CD8-positive, alpha-beta memory T cell (primary cell): ENCODE measurements around the gene MLLT3. TPM values are rescaled to one million over a fixed set of nuclear protein-coding genes. Genes with fewer than 3 reads are reported as not detected.

Experiments used
- CTCF ChIA-PET: fragments of 350-600 bp; sonication (Branson Sonifier 250); formaldehyde crosslinking; loops from one replicate; lab custom pipeline; 2021; ENCODE audit warnings: antibody characterized with exemption; lab: Charles Lee
- POLR2A ChIA-PET: fragments of 350-600 bp; sonication (Branson Sonifier 250); formaldehyde crosslinking; loops from one replicate; lab custom pipeline; 2021; ENCODE audit warnings: antibody characterized with exemption; lab: Charles Lee
- DNase-seq, 5 donors: peaks; one replicate each; pipeline versions ENCODE4 v3.0.0 to v3.0.0-alpha.2; 2020 to 2022; ENCODE audit warnings: mixed read lengths in 1 of 5
- H3K27ac ChIP-seq: one replicate; pipeline ENCODE4 v1.7.0; 2013; ENCODE audit warnings: low read depth, mild to moderate bottlenecking, low read length, moderate library complexity
- H3K27me3 ChIP-seq: 2 replicates; pipeline ENCODE4 v1.7.0; 2013; ENCODE audit warnings: low read length, mild to moderate bottlenecking; ENCODE audit not compliant: insufficient read depth, poor library complexity, severe bottlenecking
- H3K36me3 ChIP-seq: 2 replicates; pipeline ENCODE4 v1.7.0; 2013; ENCODE audit warnings: mild to moderate bottlenecking, low read length, moderate library complexity; ENCODE audit not compliant: insufficient read depth
- H3K4me1 ChIP-seq: 2 replicates; pipeline ENCODE4 v1.7.0; 2013; ENCODE audit warnings: mild to moderate bottlenecking, low read length, moderate library complexity; ENCODE audit not compliant: insufficient read depth
- H3K4me3 ChIP-seq: 2 replicates; pipeline ENCODE4 v1.7.0; 2013; ENCODE audit warnings: mild to moderate bottlenecking, low read length
- H3K9me3 ChIP-seq: 2 replicates; pipeline ENCODE4 v1.7.0; 2013; ENCODE audit warnings: mild to moderate bottlenecking, low read length
- H3K27ac Mint-ChIP-seq, 8 donors: one replicate each; pipeline ENCODE4 v1.8.0; 2020 to 2021; ENCODE audit warnings: mixed read lengths in 8 of 8, mild to moderate bottlenecking in 6 of 8, inconsistent platforms in 3 of 8, moderate library complexity in 3 of 8
- H3K27me3 Mint-ChIP-seq, 2 donors: one replicate each; pipeline ENCODE4 v1.8.0; 2020 to 2021; ENCODE audit warnings: mixed read lengths in 2 of 2, mild to moderate bottlenecking in 1 of 2, moderate library complexity in 1 of 2
- H3K36me3 Mint-ChIP-seq, 3 donors: one replicate each; pipeline ENCODE4 v1.8.0; 2020 to 2021; ENCODE audit warnings: mixed read lengths in 3 of 3, inconsistent platforms in 1 of 3, mild to moderate bottlenecking in 1 of 3
- H3K4me1 Mint-ChIP-seq, 3 donors: one replicate each; pipeline ENCODE4 v1.8.0; 2020 to 2021; ENCODE audit warnings: mixed read lengths in 3 of 3, inconsistent platforms in 1 of 3, mild to moderate bottlenecking in 1 of 3
- H3K4me3 Mint-ChIP-seq, 7 donors: one replicate each; pipeline ENCODE4 v1.8.0; 2020 to 2021; ENCODE audit warnings: mixed read lengths in 7 of 7, mild to moderate bottlenecking in 6 of 7, moderate library complexity in 4 of 7, inconsistent platforms in 2 of 7
- H3K9me3 Mint-ChIP-seq, 5 donors: one replicate each; pipeline ENCODE4 v1.8.0; 2020 to 2022; ENCODE audit warnings: mixed read lengths in 5 of 5, mild to moderate bottlenecking in 3 of 5, moderate library complexity in 2 of 5, inconsistent platforms in 1 of 5
- polyA plus RNA-seq: library from polyadenylated mRNA; unstranded; fragments of 300-500 nt; fragmentation: Illumina TruSeq; gene quantifications from one replicate; pipeline ENCODE4 v1.2.3, GENCODE V29; 2021
- total RNA-seq, 2 experiments: library from RNA; stranded (reverse); gene quantifications; one replicate each; pipeline ENCODE4 v1.2.3, GENCODE V29; 2021

Gene MLLT3
- total and polyA plus RNA-seq, 3 experiments from 2014 or later = 24.6 to 37.0 (median 36.8) TPM

- no peak overlapping the region for H3K27ac ChIP-seq
- peaks cover 0 to 3% (median 0%) of the 10 kb centered on the region in 3 donors for H3K36me3 Mint-ChIP-seq
- H3K9me3 ChIP-seq = no peaks in the 10 kb centered on the region
- no peaks in the 10 kb centered on the region for H3K9me3 Mint-ChIP-seq
- H3K27me3 ChIP-seq = no peaks in the 10 kb centered on the region
- POLR2A ChIA-PET = no interaction called here
- no peaks in the 10 kb centered on the region for H3K27me3 Mint-ChIP-seq
- H3K4me1 Mint-ChIP-seq = peaks cover 69 to 92% (median 92%) of the 10 kb centered on the region in 3 donors
- CTCF ChIA-PET = no interaction called here
- no peak overlapping the region for H3K4me3 ChIP-seq
- peaks cover 19% of the 10 kb centered on the region for H3K4me1 ChIP-seq
- no peak overlapping the region for H3K4me3 Mint-ChIP-seq
- no peak overlapping the region for H3K27ac Mint-ChIP-seq
- no peak for DNase-seq
- H3K36me3 ChIP-seq = no peaks in the 10 kb centered on the region
These were observed 58.4 kb downstream of the MLLT3 start for GRCh38 chr9:20563917-20564316.

DNA sequence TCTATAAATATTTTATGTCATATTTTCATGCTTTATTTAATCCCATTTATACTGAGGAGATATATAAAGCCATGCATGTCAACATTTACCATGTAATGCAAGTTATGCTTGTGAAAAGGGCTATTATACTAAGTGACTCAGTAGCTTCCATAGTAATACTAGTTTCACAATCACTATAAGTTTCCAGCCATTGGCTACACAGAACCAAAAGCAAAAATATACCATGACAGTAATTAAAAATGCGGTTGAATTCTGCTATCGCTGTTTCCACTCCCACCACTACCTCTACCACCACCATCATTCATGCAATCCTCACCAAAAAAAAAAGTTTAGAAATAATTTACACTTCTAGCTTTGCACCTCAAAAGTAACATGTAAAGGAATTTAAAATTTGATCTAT, 60.2 kb downstream of the MLLT3 start:
- Mint-ChIP-seq H3K27ac (peak overlapping the region in 1 of 8 donors; percentile 4), H3K36me3 (no peaks in the 10 kb centered on the region), H3K27me3 (no peaks in the 10 kb centered on the region), H3K9me3 (no peaks in the 10 kb centered on the region), H3K4me3 (peak overlapping the region in 2 of 7 donors; percentile 24 to 25), H3K4me1 (peaks cover 78 to 95% (median 92%) of the 10 kb centered on the region in 3 donors)
- POLR2A ChIA-PET = no interaction called here
- no peaks in the 10 kb centered on the region for H3K9me3 ChIP-seq
- H3K27ac ChIP-seq = no peak overlapping the region
- H3K4me3 ChIP-seq = no peak overlapping the region
- CTCF ChIA-PET = no interaction called here
- no peak for DNase-seq
- no peaks in the 10 kb centered on the region for H3K36me3 ChIP-seq
- no peaks in the 10 kb centered on the region for H3K27me3 ChIP-seq
- peaks cover 30% of the 10 kb centered on the region for H3K4me1 ChIP-seq

DNA sequence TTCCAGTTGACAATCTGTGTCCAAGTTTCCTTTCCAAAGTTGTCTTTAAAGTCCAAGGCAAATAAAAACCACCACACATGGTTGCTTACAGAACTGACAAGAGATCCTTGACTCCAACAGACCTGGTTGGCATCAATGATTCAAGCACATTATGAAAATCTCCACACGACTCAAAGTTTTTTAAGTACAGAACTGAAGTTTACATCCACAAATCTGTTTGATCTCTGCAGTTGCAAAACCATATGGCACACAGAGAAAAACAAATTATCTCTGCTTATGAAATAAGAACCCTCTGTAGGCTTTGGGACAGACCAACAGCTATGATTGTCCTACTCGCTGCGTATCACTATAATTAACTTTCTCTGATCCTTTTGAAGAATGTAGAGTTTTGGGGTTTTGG, 60.8 kb downstream of the MLLT3 start:
- Mint-ChIP-seq H3K9me3 (no peaks in the 10 kb centered on the region), H3K27ac (no peak overlapping the region), H3K4me1 (peaks cover 76 to 95% (median 92%) of the 10 kb centered on the region in 3 donors), H3K4me3 (no peak overlapping the region), H3K27me3 (no peaks in the 10 kb centered on the region), H3K36me3 (no peaks in the 10 kb centered on the region)
- POLR2A ChIA-PET = interaction anchor here (0.5 kb wide), 1 partner anchor 17 kb away, joined by 3 read pairs; no protein-coding TSS in a partner anchor
- H3K27ac ChIP-seq = no peak overlapping the region
- no peaks in the 10 kb centered on the region for H3K36me3 ChIP-seq
- CTCF ChIA-PET = no interaction called here
- H3K9me3 ChIP-seq = no peaks in the 10 kb centered on the region
- H3K4me3 ChIP-seq = no peak overlapping the region
- no peaks in the 10 kb centered on the region for H3K27me3 ChIP-seq
- H3K4me1 ChIP-seq = peaks cover 30% of the 10 kb centered on the region
- no peak for DNase-seq

DNA sequence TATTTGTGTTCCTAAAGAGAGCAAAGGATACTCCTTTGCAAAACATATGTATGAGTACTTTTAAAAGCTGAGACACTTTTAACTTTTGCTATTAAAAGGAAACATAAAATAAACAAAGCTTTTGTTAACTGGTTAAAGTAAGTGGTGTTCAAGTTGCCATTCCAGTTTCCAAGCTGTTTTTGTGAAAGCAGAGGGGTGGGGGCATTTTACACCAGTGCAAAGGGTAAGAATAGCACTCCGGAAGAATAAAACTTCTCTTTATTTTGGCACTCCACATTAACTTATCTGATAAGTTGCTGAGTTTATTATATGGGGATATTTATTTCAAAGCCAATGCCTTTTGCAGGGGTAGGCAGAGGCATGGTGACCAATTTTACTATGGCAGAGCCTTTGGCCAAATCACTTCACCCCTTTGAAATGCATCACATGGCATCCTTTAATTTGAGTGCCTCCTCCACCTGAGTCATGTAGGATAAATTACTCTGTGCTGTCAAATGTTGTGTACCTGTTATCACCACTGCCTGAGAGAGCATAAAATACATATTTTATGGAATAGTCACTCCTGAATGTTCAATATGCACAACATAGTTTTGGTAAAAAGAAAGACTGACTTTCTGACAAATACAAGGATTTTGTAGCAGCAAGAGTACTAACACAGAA, 62.9 kb downstream of the MLLT3 start:
- Histone ChIP-seq H3K9me3 (no peaks in the 10 kb centered on the region), H3K36me3 (no peaks in the 10 kb centered on the region), H3K27me3 (no peaks in the 10 kb centered on the region), H3K4me3 (no peak overlapping the region), H3K4me1 (peaks cover 44% of the 10 kb centered on the region), H3K27ac (no peak overlapping the region)
- POLR2A ChIA-PET = no interaction called here
- CTCF ChIA-PET = no interaction called here
- Mint-ChIP-seq H3K4me1 (peaks cover 76 to 92% (median 89%) of the 10 kb centered on the region in 3 donors), H3K27ac (peak overlapping the region in 1 of 8 donors; percentile 13), H3K4me3 (peak overlapping the region in 1 of 7 donors; percentile 28), H3K27me3 (no peaks in the 10 kb centered on the region), H3K9me3 (no peaks in the 10 kb centered on the region), H3K36me3 (no peaks in the 10 kb centered on the region)
- no peak for DNase-seq

DNA sequence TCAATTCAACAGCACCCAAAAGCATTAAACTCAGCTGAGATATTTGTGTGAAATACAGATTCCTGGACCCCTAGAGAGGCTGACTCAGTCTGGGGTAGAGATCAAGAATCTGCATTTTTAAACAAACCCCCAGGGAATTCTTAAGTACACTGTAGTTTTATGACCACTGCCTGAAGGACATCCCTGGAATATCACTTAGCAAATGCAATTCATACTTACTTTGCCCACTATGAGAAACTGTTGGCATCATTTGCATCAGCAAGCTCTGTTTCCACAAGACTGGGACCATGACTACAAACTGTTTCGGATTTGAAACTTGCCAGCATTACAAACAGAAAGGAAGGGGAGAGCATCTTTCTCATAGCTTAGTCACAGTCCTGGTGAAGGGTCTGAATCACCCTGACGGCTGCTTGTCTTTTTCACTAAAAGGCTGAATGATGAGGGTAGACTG, 63.7 kb downstream of the MLLT3 start:
- no peak overlapping the region for H3K27ac ChIP-seq
- ChIA-PET CTCF (no interaction called here), POLR2A (no interaction called here)
- Mint-ChIP-seq H3K4me3 (no peak overlapping the region), H3K27me3 (no peaks in the 10 kb centered on the region), H3K27ac (peak overlapping the region in 1 of 8 donors; percentile 75), H3K4me1 (peaks cover 77 to 92% (median 89%) of the 10 kb centered on the region in 3 donors), H3K36me3 (no peaks in the 10 kb centered on the region), H3K9me3 (no peaks in the 10 kb centered on the region)
- no peak for DNase-seq
- no peaks in the 10 kb centered on the region for H3K9me3 ChIP-seq
- H3K4me1 ChIP-seq = peaks cover 51% of the 10 kb centered on the region
- H3K4me3 ChIP-seq = no peak overlapping the region
- no peaks in the 10 kb centered on the region for H3K36me3 ChIP-seq
- H3K27me3 ChIP-seq = no peaks in the 10 kb centered on the region

- Histone ChIP-seq H3K4me1 (peaks cover 54% of the 10 kb centered on the region), H3K36me3 (no peaks in the 10 kb centered on the region), H3K27me3 (no peaks in the 10 kb centered on the region), H3K4me3 (no peak overlapping the region), H3K27ac (no peak overlapping the region), H3K9me3 (no peaks in the 10 kb centered on the region)
- Mint-ChIP-seq H3K27ac (peak overlapping the region in 1 of 8 donors; percentile 23), H3K36me3 (no peaks in the 10 kb centered on the region), H3K4me3 (peak overlapping the region in 1 of 7 donors; percentile 7), H3K27me3 (no peaks in the 10 kb centered on the region), H3K4me1 (peaks cover 77 to 92% (median 89%) of the 10 kb centered on the region in 3 donors), H3K9me3 (no peaks in the 10 kb centered on the region)
- ChIA-PET CTCF (no interaction called here), POLR2A (no interaction called here)
- no peak for DNase-seq
These were observed 64.3 kb downstream of the MLLT3 start for GRCh38 chr9:20557890-20558565.

- Mint-ChIP-seq H3K27ac (peak overlapping the region in 3 of 8 donors; percentile 11 to 20 (median 16)), H3K4me3 (peak overlapping the region in 1 of 7 donors; percentile 14), H3K4me1 (peaks cover 76 to 92% (median 89%) of the 10 kb centered on the region in 3 donors), H3K9me3 (no peaks in the 10 kb centered on the region), H3K27me3 (no peaks in the 10 kb centered on the region), H3K36me3 (no peaks in the 10 kb centered on the region)
- CTCF ChIA-PET = no interaction called here
- no peaks in the 10 kb centered on the region for H3K36me3 ChIP-seq
- no peak overlapping the region for H3K27ac ChIP-seq
- POLR2A ChIA-PET = no interaction called here
- no peak for DNase-seq
- no peaks in the 10 kb centered on the region for H3K27me3 ChIP-seq
- H3K4me3 ChIP-seq = no peak overlapping the region
- no peaks in the 10 kb centered on the region for H3K9me3 ChIP-seq
- peaks cover 55% of the 10 kb centered on the region for H3K4me1 ChIP-seq
These were observed 65.0 kb downstream of the MLLT3 start for GRCh38 chr9:20557285-20557684.
